RWPE2 (cell line): ENCODE data around the gene SDR9C7.
"Not testable (repeated sequence)": the region's sequence is repeated elsewhere in the genome, so short reads cannot be mapped to it uniquely, and the experiment has no call there.

ENCODE experiments used
- ATAC-seq: fragments of 200-7000 bp; cut with Tn5 transposase; 3 replicates; pipeline ENCODE4 v1.9.1; 2021; ENCODE audit warnings: low read depth
- DNase-seq: peaks from one replicate; pipeline ENCODE4 v3.0.0-alpha.2; 2020; ENCODE audit warnings: low spot score
- H3K27ac ChIP-seq: fragments of 450-650 bp; 2 replicates; pipeline ENCODE4 v1.5.1; 2017; ENCODE audit warnings: mild to moderate bottlenecking; ENCODE audit not compliant: poor library complexity, severe bottlenecking
- H3K27me3 ChIP-seq: fragments of 250-450 bp; sonication (Bioruptor Pico); 2 replicates; pipeline ENCODE4 v1.5.1; 2021; ENCODE audit warnings: mild to moderate bottlenecking, moderate library complexity; ENCODE audit not compliant: insufficient read depth, poor library complexity, severe bottlenecking
- H3K36me3 ChIP-seq: fragments of 250-450 bp; sonication (Bioruptor Pico); 2 replicates; pipeline ENCODE4 v1.5.1; 2020; ENCODE audit warnings: low read depth, mild to moderate bottlenecking, moderate library complexity
- H3K4me1 ChIP-seq: fragments of 250-450 bp; sonication (Bioruptor Pico); 2 replicates; pipeline ENCODE4 v1.5.1; 2021; ENCODE audit warnings: mild to moderate bottlenecking, moderate library complexity; ENCODE audit not compliant: insufficient read depth, poor library complexity, severe bottlenecking
- H3K4me3 ChIP-seq: fragments of 250-450 bp; sonication (Bioruptor Pico); 2 replicates; pipeline ENCODE4 v1.5.1; 2021; ENCODE audit warnings: mild to moderate bottlenecking, moderate library complexity; ENCODE audit not compliant: severe bottlenecking
- H3K9me3 ChIP-seq: fragments of 250-450 bp; sonication (Bioruptor Pico); 2 replicates; pipeline ENCODE4 v1.5.1; 2021; ENCODE audit warnings: mild to moderate bottlenecking, moderate library complexity; ENCODE audit not compliant: severe bottlenecking
- CTCF ChIP-seq: fragments of 450-650 bp; IDR thresholded peaks from one replicate; pipeline ENCODE4 v1.5.1; 2017; ENCODE audit warnings: mild to moderate bottlenecking, moderate library complexity; ENCODE audit not compliant: poor library complexity, severe bottlenecking

Gene SDR9C7

GRCh38 chr12:56948457-56948777 is 14.2 kb upstream of the SDR9C7 start:
- H3K9me3 ChIP-seq: no peaks in the 10 kb centered on the region
- H3K4me1 ChIP-seq: no peaks in the 10 kb centered on the region
- TF ChIP-seq CTCF: no peak
- ATAC-seq (no peak), DNase-seq (no peak)
- no peak overlapping the region for H3K27ac ChIP-seq
- H3K27me3 ChIP-seq: no peaks in the 10 kb centered on the region
- H3K36me3 ChIP-seq: no peaks in the 10 kb centered on the region
- no peak overlapping the region for H3K4me3 ChIP-seq

DNA sequence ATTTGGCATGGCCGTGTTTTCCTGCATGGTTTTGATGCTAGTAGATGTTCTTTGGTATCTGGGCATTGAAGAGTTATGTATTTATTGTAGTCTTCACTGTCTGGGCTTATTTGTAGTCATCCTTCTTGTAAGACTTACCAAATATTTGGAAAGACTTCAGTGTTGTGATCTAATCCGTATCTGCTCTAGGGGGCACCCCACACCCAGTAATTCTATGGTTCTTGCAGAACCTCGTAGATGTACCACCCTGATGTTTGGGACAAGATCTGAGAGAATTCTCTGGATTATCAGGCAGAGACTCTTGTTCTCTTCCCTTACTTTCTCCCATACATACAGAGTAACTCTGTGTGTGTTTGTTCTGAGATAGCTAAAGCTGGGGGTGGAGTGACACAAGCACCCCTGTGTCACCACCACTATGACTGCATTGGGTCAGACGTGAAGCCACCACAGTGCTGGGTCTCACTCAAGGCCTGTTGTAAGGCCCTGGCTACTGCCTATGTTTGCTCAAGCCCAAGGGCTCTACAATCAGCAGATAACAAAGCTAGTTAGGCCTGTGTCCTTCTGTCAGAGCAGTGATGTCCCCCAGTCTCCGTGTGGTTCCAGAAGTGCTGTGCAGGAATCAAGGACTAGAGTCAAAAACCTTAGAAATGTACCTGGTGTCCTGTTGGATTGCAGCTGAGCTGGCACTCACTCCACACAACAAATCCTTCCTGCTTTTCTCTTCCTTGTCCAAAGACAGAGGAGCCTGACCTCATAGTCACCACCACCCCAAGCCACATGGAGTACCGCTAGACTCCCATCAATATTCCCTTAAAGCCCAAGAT is 13.6 kb upstream of the SDR9C7 start:
- Histone ChIP-seq H3K27me3 (no peaks in the 10 kb centered on the region), H3K4me1 (no peaks in the 10 kb centered on the region), H3K9me3 (no peaks in the 10 kb centered on the region), H3K27ac (no peak overlapping the region), H3K4me3 (no peak overlapping the region), H3K36me3 (no peaks in the 10 kb centered on the region)
- DNase-seq (no peak), ATAC-seq (no peak; the same call in 2 of the 3 replicates)
- peak; percentile 27 for TF ChIP-seq CTCF

- Histone ChIP-seq H3K4me1 (peaks cover 16% of the 10 kb centered on the region), H3K9me3 (no peaks in the 10 kb centered on the region), H3K4me3 (no peak overlapping the region), H3K27ac (no peak overlapping the region), H3K27me3 (no peaks in the 10 kb centered on the region), H3K36me3 (no peaks in the 10 kb centered on the region)
- no peak for TF ChIP-seq CTCF
- ATAC-seq (no peak), DNase-seq (no peak)
Measured at GRCh38 chr12:56943878-56944277, 9.7 kb upstream of the SDR9C7 start.

DNA sequence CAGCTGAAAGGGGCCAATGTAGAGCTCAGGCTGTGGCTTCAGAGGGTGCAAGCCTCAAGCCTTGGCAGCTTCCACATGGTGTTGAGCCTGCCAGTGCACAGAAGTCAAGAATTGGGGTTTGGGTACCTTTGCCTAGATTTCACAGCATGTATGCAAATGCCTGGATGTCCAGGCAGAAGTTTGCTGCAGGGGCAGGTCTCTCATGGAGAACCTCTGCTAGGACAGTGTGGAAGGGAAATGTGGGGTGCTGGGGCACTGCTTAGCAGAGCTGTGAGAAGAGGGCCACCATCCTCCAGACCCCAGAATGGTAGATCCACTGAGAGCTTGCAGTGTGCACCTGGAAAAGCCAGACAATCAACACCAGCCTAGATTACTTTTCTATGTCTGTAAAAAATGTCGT is 9.2 kb upstream of the SDR9C7 start:
- not testable (repeated sequence) for H3K36me3 ChIP-seq, ATAC-seq, H3K4me3 ChIP-seq, H3K9me3 ChIP-seq, H3K27ac ChIP-seq, DNase-seq, H3K27me3 ChIP-seq
- peaks cover 16% of the 10 kb centered on the region for H3K4me1 ChIP-seq

DNA sequence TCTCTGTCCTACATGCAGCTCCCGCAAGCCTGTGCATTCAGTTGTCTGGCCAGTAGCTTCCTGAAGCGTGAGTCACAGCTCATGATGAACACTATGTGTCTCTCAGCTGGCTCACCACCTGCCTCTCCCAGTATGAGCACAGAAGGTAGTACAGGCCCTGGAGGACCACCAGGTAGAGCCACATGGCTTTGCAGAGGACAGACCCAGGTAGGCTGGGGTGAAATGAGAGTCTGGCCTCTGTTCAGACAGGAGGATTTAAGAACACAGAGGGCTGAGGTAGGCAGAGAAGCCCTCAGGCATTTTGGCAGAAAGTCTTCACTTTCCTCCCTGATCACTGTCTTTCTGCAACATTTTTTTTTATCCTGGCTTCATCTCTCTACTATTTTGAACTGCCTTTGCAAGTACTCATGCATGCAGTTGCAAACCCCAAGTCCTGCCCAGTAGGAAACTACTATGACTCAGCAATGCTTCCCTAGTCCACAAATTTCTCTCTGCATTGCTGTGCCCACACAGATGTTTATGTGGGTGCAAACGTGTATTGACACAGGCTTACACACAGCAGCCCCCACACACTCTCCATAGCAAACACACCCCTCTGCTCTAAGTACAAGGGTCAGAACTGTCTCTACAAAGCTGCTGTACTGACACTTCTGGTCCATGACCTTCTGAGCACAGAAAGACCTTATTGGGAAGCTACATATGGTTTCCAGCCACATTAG is 7.2 kb upstream of the SDR9C7 start:
- Histone ChIP-seq H3K27me3 (no peaks in the 10 kb centered on the region), H3K36me3 (no peaks in the 10 kb centered on the region), H3K9me3 (no peaks in the 10 kb centered on the region), H3K27ac (peak overlapping the region; percentile 90), H3K4me1 (peaks cover 16% of the 10 kb centered on the region), H3K4me3 (no peak overlapping the region)
- TF ChIP-seq CTCF: peak; percentile 11
- peak; percentile 99 for ATAC-seq
- DNase-seq: peak; percentile 81

- not testable (repeated sequence) for DNase-seq, H3K27me3 ChIP-seq, H3K4me3 ChIP-seq, H3K9me3 ChIP-seq, H3K36me3 ChIP-seq, ATAC-seq
- Histone ChIP-seq H3K4me1 (peaks cover 16% of the 10 kb centered on the region), H3K27ac (peak overlapping the region; percentile 90)
Measured at GRCh38 chr12:56940942-56941298, 6.7 kb upstream of the SDR9C7 start.
